Daoy (cell line): ENCODE results near the gene TREML1. TPM values are rescaled to one million over a fixed set of nuclear protein-coding genes. Genes with fewer than 3 reads are reported as not detected.
"Not testable (repeated sequence)": the region's sequence is repeated elsewhere in the genome, so short reads cannot be mapped to it uniquely, and the experiment has no call there.

Experiments
- DNase-seq: peaks from one replicate; pipeline ENCODE4 v3.0.0-alpha.2; 2015; ENCODE audit warnings: low read depth
- total RNA-seq: library from RNA; depleted of rRNA; stranded (reverse); fragments of >200 nt; shearing (Covaris generic); gene quantifications from 2 replicates; pipeline ENCODE4 v1.2.3, GENCODE V29; 2014; rRNA removed

The TREML1 gene, protein sequence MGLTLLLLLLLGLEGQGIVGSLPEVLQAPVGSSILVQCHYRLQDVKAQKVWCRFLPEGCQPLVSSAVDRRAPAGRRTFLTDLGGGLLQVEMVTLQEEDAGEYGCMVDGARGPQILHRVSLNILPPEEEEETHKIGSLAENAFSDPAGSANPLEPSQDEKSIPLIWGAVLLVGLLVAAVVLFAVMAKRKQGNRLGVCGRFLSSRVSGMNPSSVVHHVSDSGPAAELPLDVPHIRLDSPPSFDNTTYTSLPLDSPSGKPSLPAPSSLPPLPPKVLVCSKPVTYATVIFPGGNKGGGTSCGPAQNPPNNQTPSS
- total RNA-seq: not detected in 2 replicates

DNA sequence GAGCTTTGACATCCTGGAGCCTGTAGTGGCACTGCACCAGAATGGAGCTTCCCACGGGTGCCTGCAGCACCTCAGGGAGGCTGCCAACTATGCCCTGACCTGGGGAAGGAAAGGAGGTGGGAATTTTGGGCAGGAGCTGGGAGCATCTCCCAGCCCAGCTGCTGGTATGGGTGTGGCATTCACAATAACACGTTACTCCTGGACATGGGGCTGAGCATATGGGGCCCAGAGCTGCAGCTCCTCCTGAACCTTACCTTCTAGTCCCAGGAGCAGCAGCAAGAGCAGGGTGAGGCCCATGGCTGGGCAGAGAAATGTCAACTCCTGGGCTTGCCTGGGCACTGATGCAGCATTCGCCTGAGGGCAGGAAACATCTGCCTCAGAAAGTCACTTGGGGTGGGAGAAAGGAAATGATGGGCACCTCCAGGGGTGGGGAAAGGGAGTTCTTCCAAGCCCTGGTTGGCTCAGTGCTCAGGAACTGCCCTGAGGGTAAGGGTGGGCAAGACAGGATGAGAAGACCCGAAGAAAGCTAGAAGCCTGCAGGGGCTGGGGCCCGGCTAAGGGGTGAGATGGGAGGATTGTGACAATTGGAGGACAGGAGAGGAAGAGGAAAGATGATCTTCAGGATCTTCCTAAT, at the start of gene TREML1:
Gene TREML1, minus strand, starts transcription at position 356 of the 634 bp plus-strand sequence. Its CDS starts 59 bp downstream, at position 297.
- no peak for DNase-seq

DNA sequence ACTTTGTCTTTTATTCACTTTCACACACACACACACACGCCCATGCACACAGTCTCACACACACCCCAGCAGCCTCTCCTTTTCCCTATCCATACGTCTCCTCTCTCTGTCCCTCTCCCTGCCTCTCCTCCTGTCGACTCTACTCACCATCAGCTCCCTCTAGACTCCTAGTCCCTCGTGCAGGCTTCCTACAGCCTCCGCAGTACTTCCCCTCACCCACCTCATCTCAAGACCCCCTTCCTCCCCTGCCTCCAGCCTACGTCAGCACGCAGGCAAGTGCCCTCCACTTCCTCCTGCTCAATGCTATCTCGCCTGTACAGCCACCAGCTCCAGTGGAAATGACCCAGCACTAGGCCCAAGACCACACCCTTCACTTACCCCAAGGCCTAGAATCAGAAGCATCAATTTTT, 47.6 kb upstream of the TREML1 start:
- no peak for DNase-seq

DNA sequence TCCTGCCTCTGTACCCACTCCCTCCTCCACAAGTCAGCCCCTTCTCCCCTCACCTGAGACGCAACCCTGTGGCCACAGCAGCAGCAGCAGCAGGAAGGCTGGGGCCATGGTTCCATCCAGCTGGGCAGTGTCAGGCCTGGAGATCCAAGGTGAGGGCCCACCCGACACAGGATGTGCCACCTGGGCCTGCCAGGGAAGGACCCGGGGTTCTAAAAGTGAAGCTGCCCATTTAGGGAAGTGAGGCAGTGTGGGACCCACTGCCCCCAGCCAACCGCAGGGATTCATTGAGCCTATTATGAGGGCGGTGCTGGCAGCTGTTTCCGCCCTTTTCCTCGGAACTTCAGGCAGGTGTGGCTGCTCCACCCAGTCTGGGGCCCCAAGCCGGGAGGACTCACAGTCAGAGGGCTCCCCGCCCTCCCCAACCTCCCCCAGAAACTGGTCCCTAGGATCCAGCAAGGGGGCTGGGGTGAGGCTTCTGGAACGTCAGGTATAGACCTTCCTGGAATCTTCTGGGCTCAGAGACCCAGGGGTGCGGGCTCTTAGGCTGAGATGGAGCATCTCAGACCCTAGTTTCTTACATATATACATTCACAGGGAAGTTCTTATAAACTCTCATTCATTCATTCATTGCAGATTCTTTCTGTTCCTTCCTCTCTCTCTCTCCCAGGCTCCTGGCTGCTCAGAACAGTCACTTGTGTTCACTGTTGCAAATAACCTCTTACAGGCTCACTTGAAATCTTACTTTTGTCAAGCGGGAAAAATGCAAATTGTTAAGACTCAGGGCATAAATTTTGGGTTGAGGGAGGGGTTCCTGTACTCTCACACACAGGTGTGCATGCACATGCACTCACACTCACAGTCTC, 47.0 kb upstream of the TREML1 start, which contains the start of gene TREML2:
Gene TREML2, minus strand, starts transcription at position 249 of the 863 bp plus-strand sequence. Its CDS starts 141 bp downstream, at position 108.
- DNase-seq: no peak

DNA sequence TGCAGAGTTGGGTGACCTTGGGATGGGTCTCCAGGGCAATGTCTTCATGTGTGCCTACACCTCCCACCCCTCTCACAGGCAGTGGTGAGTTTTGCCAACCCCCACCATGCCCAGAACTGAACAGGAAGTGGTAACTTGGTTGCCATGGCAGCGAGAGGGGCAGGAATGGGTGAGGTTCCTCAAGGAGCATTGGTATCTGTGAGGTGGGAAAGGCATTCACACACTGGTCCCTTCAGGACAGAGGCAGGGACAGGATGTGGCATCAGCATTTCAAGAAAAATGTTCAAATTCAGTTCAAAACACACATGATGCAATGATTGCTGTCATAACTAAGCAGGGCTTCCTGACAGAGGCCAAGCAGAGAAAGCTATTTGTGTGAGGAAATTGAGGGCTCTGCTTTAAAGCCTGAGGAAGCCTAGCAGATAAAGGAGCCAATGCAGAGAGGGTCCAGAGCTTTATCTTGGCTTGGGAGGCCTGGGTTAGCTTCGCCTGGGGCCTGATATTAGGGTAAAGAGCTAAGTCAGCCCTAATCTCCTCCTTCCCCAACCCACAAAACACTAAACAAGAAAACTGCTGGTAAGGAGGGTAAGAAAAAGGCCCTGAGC, 46.3 kb upstream of the TREML1 start:
- peak; percentile 26 for DNase-seq

DNA sequence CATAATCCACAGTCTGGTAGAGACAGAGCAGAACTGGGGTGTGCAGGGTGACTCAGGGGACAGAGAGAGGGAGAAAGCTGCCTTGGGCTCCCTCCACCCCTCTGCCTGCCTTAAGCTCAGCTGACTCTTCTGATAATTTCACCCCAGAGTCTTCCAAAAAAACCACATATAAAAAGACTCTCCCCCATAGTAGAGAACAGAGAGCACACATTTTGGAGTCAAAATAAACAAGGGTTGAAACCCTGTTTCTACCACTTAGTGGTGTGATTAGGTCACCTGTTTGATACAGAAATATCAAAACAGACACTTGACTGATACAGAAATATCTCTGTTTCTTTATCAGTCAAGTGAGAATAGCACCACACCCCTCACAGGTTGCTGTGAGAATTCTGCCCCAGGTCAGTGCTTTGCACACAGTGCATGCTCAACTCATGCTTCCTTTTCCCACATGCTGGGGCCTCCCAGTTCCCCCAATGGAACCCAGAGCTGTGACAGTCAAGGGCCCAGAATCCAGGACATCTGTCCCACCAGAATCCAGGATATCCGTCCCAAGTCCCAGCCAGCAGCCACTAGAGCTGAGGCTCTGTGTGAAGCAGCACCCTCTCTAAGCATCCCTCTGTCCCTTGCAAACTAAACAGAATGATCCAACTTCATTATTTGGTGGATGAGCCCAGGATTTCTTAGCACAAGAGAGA, 45.6 kb upstream of the TREML1 start:
- no peak for DNase-seq

DNA sequence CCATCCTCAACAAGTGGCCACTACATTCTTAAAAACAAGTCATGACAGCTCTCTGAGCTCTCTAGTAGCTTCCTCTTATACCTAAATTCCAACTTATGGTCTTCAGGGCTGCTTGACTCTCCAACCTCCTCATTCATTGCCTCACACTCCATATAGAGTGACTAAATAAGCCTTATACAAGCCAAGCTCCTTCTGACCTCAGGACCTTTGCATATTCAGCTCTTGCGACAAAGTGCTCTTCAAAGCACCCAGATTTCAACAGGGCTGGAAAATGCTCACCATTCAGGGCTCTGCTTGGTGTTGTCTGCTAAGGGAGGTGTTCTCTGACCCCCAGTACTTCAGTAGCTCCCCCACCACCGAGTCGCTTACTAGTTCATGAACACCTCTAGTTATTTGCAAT, 43.1 kb upstream of the TREML1 start:
- no peak for DNase-seq

DNA sequence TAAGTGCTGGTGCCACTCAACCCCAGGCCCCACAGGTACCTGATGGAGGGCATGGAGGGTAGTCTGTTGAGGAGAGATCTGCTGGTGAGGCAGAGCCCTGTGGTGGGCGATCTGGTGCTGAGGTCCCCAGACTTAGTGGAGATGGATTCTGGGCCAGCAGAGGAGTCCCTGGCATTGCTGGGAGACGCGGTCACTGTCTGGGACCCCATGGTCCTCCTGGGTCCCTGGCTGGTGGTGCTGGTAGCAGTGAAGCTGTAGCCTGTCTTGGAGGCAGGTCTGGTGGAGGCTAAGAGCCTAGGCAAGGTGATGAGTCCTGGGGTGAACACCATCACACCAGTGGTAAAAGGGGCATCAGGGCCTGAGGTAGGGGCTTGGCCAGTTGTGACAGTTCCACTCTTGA, 40.2 kb upstream of the TREML1 start:
- DNase-seq: no peak

DNA sequence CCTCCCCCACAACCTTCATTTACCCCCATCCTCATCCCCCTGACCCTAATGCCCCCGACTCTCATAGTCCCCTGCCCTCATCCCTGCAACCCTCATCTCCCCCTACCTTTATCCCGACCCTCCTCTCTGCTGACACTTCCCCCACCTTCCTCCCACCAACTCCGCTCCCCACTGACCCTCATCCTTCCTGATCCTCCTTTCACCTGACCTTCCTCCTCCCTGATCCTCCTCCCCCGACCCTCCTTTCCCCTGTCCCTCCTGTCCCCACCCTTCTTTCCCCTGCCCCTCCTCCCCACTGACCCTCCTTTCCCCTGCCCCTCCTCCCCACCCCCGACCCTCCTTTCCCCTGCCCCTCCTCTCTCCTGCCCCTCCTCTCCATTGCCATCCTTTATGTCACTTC, 39.7 kb upstream of the TREML1 start:
- DNase-seq: no peak

DNA sequence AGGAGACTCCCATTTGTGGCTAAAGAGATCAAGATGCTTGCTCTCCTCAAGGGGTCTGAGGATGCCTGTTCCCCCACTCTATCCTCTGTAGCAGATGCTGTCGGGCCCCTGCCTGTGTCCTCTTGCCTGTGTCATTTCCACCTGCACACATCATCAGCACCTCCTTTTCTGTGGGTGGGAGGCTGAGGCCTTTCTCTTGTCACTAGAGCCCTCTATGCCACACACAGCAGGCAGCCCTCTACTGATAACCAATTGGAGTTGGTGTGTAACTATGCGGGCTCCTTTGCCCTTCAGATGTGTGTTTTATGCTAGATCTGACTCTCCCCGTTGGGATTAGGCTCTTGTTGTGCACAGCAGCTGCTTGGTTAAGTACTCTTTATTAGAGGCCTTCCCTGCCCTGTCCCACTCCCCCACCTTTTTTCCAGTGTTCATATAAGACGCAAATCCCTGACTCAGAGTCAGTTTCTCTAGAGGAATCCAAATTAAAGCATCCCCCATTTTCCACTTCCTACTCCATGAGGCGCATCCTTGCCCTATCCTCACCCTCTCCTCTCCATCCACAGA, 39.1 kb upstream of the TREML1 start:
- DNase-seq: no peak

DNA sequence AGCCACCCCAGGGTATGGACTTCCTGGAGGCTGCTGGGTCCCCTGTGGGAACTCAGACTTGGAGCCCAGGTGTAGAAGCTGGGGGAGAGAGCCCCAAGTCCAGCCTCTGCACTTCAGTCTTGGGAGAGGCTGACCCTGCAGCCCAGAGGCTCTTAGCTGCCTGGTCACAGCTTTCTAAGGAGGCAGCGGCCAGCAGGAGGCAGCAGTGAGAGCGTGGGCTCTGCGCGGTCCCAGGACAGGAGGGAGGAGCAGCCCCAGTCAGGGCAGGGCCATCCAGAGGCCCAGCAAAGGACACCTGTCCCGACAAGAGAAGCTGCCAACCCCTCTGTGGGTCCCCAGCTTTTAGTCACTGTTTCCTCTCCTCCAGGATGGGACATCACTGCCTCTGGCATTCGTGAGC, 37.4 kb upstream of the TREML1 start:
- DNase-seq: no peak

DNA sequence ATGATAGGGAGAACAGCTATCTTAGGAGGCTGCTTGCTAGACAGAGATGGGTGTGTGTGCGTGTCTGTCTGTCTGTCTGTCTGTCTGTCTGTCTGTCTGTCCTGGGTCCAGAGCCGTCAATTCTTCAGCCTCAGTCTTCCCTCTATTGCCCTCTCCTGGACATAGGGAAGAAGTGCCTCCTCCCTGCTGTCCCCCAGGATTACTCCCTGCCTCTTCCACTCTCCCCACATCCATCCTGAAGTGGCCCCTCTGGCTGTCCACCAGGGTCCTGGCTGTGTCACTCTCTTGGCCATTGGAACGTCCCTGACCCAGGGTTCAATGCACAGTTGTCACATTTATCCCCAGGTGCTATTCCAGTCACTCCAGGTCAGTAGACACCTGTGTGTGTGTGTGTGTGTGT, 36.6 kb upstream of the TREML1 start:
- no peak for DNase-seq

DNA sequence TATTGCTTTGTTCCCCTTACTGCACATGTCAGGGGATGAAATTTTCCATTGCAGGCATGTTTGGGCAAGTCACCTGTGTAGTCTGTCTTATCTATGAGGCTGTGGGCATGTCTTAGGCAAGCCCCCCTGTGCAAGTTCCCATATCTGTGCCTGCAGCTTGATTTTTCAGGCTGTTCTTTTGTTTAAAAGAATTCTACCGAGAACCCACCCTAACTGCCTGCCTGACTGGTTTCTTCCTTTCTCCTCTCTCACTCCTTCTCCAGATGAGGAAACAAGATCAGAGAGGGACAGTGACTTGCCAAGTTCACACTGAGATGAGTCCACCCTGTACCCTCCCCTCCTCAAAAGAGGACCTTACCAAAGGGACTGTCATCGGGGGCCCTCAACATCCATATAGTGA, 35.8 kb upstream of the TREML1 start:
- no peak for DNase-seq

DNA sequence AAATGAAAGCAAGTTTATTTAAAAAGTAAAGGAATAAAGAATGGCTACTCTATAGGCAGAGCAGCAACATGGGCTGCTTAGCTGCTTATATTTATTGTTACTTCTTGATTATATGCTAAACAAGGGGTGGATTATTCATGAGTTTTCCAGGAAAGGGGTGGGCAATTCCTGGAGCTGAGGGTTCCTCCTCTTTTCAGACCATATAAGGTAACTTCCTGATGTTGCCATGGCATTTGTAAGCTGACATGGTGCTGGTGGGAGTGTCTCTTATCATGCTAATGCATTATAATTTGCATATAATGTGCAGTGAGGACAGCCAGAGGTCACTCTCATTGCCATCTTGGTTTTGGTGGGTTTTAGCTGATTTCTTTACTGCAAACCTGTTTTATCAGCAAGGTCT, 34.9 kb upstream of the TREML1 start:
- not testable (repeated sequence) for DNase-seq

DNA sequence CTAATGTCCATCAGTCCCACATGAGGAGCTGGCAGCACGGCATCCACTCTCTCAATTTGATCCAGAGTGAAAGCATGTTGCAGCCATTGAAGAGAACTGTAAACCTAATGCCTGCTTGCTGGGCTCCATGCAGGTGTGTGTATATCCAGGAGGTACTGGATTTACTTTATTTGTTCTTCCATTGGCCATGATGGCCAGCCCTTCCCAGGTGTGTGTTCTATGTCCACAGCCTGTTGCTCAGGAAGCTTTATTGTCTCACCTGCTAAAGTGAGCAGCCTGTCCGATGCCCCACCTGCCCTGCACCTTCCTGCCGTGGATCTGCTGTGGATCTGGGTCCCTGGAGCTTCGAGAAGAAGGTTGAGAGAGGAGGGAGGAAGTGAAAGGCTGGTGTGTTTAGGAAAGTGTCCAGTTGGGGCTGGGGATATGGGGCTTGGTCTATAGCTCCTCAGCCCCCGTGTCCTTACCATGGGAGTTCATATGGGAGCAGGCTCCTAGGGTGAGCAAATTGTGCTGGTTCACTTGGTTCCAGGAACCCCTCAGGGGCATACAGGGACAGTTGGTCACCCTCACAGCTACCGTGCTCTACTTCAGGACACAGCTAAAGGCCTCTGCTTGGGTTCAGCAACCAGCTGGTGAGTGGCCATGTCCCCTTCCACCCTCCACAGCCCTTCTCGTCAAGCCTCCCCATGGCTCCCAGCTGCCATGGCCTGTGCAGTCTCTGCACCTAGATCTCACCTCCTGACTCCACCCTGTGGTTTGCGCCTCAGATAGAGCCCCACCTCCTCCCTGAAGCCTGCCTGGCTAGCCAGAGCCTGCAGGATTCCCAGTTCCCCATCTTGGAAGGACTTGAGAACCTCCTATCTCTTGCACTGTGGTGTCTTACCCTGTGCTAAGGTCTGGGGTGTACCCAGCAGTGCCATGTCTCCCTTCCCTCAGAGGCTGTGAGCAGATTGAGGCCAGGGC, 34.1 kb upstream of the TREML1 start:
- DNase-seq: no peak

DNA sequence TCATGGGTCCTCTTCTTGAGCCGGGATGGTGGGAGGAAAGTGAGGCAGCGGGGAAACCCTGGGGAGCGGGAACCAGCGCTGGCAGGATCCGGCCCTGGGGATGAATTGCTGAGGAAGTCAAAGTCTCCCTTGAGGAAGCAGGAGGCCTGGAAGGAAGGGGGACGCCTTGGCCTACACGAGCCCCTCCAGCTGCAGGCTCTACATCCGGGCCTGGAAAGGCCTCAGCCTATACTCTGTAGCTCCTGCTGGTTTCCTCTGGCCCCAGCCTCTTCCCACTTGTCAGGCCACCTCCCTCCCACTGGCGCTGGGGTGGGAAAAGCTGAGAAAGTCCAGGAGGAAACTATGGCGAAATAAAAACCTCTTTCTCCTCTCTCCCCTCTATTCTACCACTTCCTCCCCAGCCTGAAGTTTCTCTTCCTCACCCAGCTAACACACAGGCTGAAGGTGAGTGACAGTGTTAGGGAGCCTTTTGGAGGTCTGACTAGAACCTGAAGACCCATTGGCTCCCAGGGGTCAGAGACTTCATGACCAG, 31.9 kb upstream of the TREML1 start:
- no peak for DNase-seq

DNA sequence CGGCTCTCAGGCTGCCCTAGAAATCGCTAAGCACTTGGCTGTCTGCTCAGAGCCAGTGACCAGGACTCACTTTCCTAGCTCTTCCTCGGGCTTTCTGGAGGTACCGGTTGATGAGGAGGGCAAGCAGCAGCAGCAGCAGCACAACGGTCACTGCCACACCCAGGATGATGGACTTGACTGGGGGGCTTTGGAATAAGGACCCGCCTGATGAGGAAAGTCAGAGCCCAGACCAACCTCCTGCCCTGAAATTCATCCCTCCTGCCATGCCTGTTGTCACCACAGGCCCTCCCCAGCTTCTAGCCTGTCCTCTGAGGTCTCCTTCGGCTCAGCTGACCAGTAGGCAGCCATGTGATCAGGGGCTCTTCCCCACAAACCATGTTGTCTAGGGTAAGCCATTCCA, 30.6 kb upstream of the TREML1 start:
- no peak for DNase-seq

DNA sequence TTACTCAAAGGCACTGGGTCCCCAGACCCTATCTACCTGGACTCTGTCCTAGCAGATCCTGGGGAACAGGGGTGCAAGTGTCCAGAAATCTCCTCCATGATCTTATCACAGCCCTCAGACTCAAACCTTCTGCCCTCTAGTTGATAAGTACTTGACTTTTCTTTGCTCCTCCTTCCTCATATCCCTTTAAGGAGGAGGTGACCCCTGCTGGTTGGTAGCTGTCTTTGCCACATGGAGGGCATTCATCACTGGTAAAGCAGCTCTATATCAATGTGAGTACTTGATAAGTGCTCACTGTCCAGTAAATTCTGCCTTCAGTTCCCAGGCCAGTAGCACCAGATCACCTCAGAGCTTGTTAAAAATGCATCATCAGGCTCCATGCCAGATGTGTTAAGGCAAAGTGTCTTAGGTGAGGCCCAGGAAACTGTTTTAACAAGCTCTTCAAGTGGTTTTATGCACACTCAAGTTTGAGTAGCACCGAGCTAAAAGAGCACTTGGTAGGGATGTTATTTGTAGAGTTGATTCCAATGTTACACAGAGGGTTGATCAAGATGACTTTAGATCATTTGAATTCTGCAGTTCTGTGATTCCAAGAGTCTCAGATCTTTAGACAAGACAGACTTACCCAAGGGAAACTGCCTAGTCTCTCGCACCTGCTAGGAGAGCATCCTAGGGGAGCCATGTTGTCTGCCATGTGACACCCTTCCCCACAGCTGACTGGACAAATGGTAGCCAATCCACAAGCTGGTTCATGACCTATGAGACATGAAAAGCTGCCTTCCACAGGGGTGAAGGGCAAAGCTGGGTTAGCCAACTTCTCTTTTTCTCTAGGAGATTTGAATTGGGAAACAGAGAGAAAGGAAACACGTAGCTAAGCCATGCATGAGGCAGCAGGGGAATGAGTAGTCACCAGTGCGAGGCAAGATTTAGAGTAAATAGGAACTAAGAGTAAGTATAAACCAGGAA, 28.2 kb upstream of the TREML1 start:
- peak; percentile 35 for DNase-seq

DNA sequence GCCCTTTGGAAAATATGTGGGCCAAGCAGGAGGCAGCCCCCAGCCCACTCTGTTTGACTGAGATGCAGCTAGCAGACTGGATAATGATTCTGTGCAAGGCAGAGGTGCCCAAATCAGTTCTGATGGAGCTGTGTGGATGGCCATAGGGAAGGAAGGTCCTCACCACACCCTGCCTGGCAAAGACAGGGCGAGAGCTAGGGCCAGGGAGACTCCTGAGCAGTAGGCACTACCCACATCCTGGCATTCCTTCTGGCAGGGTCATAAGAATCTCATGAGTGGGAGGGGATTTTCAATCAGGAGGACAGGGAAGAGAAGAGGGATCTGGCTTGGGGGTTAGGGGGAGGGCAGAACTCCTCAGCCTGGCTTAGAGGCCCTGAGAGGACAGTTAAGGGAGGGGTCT, 27.4 kb upstream of the TREML1 start:
- no peak for DNase-seq
